A549 (cell line): Measurements from ENCODE around the gene ODF2L.

Experiments used
- BHLHE40 ChIP-seq: IDR thresholded peaks from 2 replicates; pipeline ENCODE4 v1.6.1; 2012; ENCODE audit warnings: low read depth, low read length, inconsistent platforms
- TF ChIP-seq, protein P1 (sequence below): fragments of >200 bp; sonication (Bioruptor Twin); formaldehyde crosslinking; IDR thresholded peaks from 3 replicates; pipeline ENCODE4 v1.5.1; 2016

DNA sequence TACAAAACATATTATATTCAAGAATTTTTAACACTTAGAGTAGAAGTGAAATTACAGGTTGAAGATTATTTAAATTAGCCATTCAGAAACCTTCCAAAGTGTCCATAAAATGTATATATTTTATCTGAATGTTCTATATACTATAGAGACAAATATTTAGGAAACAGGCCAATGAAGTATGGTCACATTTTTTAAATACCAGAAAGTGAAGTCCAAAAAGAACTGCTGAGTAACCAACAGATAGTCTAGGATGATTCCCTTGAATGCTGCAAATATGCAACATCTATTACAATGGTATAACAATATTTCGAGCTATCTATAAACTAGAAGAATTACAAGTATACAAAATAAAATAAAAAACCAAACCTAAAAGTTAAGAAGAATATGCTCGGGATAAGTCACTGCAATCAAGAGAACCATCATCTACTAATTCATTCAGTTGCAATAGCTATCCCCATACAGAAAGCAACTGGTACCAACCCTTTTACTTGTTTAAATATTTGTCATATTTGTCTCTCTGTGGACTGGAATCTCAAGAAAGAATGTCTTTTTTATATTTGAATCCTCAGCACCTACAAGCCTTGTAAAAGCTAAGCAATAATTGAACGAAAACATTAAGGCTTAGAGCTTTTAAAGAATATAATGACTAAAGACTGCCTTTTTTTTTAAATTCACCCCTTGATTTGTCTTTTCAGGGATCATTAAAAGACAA is 8.1 kb downstream of the ODF2L start:
- TF ChIP-seq, protein P1, sequence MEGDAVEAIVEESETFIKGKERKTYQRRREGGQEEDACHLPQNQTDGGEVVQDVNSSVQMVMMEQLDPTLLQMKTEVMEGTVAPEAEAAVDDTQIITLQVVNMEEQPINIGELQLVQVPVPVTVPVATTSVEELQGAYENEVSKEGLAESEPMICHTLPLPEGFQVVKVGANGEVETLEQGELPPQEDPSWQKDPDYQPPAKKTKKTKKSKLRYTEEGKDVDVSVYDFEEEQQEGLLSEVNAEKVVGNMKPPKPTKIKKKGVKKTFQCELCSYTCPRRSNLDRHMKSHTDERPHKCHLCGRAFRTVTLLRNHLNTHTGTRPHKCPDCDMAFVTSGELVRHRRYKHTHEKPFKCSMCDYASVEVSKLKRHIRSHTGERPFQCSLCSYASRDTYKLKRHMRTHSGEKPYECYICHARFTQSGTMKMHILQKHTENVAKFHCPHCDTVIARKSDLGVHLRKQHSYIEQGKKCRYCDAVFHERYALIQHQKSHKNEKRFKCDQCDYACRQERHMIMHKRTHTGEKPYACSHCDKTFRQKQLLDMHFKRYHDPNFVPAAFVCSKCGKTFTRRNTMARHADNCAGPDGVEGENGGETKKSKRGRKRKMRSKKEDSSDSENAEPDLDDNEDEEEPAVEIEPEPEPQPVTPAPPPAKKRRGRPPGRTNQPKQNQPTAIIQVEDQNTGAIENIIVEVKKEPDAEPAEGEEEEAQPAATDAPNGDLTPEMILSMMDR = no peak
- no peak for TF ChIP-seq BHLHE40
